C4-2B (cell line): ENCODE data around the gene DPP6.
A peak's percentile ranks its signal among the peaks of the same experiment; 100 is the strongest.

Experiments
- H3K27ac ChIP-seq: fragments of 450-650 bp; 2 replicates; pipeline ENCODE4 v1.5.1; 2017
- CTCF ChIP-seq: fragments of 450-650 bp; conservative IDR thresholded peaks from 2 replicates; pipeline ENCODE4 v1.5.1; 2017; ENCODE audit warnings: mild to moderate bottlenecking
- ZFX ChIP-seq: fragments of 450-650 bp; IDR thresholded peaks from 2 replicates; pipeline ENCODE4 v1.6.1; 2017

The DPP6 gene

GRCh38 chr7:154777908-154778307, 725.7 kb downstream of the DPP6 start:
- TF ChIP-seq ZFX (no peak), CTCF (no peak)
- no peak overlapping the region for H3K27ac ChIP-seq

- TF ChIP-seq CTCF (no peak), ZFX (no peak)
- no peak overlapping the region for H3K27ac ChIP-seq
Measured at GRCh38 chr7:154781369-154782303, 729.4 kb downstream of the DPP6 start.

GRCh38 chr7:154783281-154783909, 731.2 kb downstream of the DPP6 start:
- TF ChIP-seq ZFX (no peak), CTCF (no peak)

GRCh38 chr7:154785898-154786297, 733.7 kb downstream of the DPP6 start:
- no peak overlapping the region for H3K27ac ChIP-seq
- no peak for TF ChIP-seq CTCF

More at GRCh38 chr7:154783281-154783909, 731.2 kb downstream of the DPP6 start:
- H3K27ac ChIP-seq: no peak overlapping the region

- TF ChIP-seq ZFX: no peak
- TF ChIP-seq CTCF: peak; percentile 77
- no peak overlapping the region for H3K27ac ChIP-seq
Measured at GRCh38 chr7:154789404-154789803, 737.2 kb downstream of the DPP6 start.

GRCh38 chr7:154791611-154792010, 739.4 kb downstream of the DPP6 start:
- no peak overlapping the region for H3K27ac ChIP-seq
- TF ChIP-seq ZFX (no peak), CTCF (no peak)

GRCh38 chr7:154792436-154793055, 740.3 kb downstream of the DPP6 start:
- TF ChIP-seq CTCF: no peak
- TF ChIP-seq ZFX: no peak
- H3K27ac ChIP-seq: no peak overlapping the region
